HTERT RPE-1 (cell line): ENCODE data around the gene TXNL4A.
"Not testable (repeated sequence)": the region's sequence is repeated elsewhere in the genome, so short reads cannot be mapped to it uniquely, and the experiment has no call there.

Experiments
- in situ Hi-C: fragments of 300-500 bp; cut with MboI; formaldehyde crosslinking; loops from 4 replicates; pipeline ENCODE4 v1.14.3; 2020; ENCODE audit warnings: low sequenced_read_pairs

Gene TXNL4A, protein sequence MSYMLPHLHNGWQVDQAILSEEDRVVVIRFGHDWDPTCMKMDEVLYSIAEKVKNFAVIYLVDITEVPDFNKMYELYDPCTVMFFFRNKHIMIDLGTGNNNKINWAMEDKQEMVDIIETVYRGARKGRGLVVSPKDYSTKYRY

DNA sequence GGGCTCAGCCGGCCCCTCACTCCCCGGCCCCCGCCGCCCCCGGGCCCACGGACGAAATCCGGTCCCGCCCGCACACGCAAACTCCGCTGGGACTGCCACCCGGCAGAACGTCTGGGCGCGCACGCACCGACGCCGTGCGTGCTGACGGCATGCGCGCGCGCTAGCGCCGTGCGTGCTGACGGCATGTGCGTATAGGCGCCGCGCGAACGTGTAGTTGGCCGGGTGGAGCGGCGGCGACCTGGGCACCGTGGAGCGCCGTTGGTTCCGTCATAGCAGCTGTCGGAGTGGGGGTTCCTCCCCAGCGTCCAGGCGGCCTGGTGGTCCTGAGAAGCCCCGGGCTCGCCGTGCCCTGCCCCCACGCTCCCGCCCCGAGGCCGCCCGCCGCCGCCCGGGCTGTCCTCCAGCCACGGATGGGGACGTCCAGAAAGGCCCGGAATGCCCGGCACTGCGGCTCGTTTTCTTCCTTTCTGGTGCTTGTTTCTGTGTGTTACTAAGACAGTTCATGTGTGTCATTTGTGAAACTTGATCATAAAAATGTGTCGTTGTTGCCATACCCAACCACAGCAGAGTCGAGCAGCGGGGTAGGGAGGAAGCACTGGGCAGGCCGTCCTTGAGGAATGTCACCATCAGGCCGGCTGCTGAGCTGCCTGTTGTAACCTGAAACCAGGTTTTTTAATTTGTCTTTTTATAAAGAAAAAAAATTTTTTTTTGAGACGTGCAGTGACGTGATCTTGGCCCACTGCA lies at the start of gene TXNL4A:
Gene TXNL4A (minus strand): TSS at position 113 of the 744 bp plus-strand sequence. CDS start 171 bp downstream, outside the sequence.
- in situ Hi-C loops, result no loop called here

DNA sequence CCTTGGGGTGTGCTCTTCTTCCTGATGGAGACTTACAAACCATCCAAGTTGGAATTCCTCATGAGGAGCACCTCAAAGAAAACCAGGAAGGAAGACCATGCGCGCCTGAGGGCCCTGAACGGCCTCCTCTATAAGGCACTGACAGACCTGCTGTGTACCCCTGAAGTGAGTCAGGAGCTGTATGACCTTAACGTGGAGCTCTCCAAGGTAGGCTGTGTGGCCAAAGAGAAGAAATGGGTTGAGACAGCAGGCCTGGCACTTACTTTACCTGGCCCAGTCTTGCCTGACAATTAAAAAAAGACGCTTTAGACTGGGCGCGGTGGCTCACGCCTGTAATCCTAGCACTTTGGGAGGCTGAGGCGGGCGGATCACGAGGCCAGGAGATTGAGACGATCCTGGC lies 48.9 kb upstream of the TXNL4A start:
- in situ Hi-C loops, result no loop called here

DNA sequence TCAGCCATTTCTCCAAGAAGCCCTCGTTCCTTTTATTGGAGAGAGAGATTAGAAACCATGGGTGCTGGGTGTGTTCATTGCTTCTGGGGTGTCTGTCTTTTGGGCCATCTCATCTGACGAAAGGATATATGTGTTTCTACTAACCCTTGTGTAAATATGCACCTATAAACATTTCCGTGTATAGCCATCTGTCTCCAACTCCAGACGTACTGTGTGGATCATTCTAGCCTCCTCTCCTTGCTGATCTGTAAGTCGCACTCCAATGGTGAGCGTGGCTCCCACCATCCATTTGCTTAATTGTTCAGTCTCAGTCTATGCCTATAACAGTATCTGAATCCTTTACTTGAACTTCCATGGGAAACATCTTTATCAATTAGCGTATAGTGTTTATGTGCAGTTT lies 47.6 kb upstream of the TXNL4A start:
- in situ Hi-C loops, result no loop called here

DNA sequence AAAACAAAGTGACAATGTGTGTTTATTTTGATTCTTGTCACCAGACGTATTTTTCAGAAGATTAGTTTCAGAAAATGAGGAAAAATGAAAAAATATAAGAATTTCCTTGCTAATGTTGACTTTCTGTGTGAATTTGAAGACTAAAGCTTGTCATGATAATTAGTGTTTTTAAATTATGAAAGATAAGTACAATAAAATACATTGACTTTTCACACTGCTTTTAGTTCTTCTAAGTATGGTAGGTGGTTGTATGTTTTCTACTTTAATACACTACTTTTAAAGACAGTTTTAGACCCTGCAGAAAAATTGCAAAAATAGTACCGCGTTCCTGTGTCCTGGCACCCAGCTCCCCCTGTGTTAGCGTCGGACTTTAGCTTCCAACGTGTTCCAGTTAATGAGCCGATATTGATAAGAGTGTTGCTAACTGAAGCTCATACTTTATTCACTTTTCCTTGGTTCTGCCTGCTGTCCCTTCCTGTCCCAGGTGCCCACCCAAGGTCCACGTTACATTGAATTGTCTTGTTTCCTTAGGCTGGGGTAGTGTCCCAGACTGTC lies 46.6 kb upstream of the TXNL4A start:
- in situ Hi-C loops, result no loop called here

DNA sequence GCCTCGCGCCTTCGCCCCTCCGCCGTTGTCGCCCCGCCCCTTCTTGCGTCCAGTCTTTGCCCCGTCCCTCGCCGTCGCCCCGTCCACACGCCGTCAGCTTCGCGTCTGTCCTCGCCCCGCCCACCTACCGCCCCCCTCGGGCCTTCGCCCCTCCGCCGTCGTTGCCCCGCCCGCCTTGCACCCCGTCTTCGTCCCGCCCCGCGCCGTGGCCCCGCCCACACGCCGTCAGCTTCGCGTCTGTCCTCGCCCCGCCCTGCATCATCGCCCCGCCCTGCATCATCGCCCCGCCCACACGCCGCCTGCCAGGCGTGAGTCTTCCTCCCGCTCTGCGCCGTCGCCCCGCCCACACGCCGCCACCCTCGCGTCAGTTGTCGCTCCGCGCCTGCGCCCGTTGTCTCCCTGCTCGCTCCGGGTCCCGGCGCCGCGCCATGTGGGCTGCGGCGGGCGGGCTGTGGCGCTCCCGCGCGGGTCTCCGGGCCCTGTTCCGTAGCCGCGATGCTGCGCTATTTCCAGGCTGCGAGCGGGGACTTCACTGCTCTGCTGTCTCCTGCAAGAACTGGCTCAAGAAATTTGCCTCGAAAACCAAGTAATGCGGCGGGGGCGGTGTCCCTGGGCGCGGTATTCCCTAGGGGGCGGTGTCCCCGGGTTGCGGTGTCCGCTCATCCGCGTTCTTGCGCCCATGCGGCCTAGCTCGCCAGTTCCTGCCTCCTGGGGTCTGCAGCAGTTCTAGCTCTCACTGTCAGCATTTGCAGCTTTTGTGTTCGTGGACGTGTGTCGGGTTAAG lies 45.9 kb upstream of the TXNL4A start, which contains the start of gene RBFA:
Gene RBFA (plus strand): TSS at position 367 of the 784 bp plus-strand sequence. CDS start 62 bp downstream, at position 429.
- in situ Hi-C loops, result no loop called here

DNA sequence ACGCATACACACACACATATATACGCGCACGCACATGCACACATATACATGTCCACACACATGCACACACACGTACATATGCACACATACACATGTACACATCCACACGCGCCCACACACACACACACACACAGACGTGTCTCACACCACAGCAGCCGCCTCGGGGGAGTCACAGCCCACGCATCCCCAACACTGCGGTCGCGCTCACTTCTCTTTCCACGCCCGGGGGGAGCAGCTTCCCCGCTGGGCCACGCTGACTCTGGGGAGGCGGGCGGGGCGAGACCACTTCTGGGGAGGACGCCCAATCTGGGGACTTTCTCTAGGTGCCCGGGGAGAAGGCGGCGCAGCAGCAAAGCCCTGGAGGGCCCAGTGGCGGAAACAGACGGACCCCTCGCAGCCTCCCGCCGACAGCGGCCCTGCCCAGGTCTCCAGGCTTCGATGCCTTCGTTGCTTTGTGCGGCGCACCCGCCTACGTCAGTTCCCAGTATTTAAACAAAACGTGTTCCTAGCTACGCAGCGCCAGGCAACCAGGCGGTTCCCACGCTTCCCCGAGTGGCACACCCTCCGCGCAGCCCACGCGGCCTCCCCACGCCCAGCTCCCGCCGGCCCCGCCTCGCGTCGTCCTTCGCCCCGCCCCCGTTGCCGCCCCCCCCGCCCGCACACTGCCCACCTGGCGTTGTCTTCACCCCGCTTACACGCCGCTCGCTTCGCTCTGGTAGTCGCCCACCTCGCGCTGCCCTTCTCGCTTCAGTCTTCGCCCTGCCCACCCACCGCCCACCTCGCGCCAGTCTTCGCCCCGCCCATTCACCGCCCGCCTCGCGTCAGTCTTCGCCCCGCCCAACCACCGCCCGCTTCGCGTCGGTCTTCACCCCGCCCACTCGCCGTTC lies 45.1 kb upstream of the TXNL4A start:
- in situ Hi-C loops, result no loop called here

DNA sequence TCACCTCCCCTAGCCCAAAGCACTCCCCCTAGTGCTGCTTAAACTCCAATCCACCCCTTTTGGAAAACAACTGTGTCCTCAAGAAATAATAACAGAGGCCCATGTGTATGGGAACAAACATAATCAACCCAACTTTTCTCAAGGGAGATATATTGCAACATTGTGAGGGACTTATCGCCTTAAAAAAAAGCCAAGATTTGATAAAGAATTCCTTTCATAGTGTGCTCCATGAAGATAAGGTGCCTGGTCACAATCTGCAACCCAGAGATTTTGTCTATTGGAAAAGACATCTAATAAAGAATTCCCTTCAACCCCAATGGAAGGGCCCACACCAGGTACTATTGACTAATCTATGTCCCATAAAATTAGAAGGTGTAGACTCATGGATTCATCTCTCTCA lies 41.3 kb upstream of the TXNL4A start:
- in situ Hi-C loops, result no loop called here

DNA sequence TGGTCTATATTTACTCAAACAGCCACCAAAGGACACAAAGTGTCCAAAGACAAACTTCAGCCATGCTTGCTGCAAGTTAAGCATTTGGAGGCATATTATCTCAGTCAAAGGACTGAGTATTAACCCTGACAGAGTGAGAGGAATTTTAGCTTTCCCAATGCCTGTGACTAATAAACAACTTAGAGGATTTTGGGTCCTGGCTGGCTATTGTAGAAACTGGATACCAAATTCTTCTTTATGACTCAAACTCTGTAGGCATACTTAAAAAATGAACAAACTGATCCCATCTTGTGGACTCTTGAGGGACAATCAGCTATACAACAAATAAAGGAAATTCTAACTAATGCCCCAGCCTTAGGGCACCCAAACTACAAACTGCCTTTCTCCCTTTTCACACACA lies 39.4 kb upstream of the TXNL4A start:
- in situ Hi-C loops, result not testable (repeated sequence)

DNA sequence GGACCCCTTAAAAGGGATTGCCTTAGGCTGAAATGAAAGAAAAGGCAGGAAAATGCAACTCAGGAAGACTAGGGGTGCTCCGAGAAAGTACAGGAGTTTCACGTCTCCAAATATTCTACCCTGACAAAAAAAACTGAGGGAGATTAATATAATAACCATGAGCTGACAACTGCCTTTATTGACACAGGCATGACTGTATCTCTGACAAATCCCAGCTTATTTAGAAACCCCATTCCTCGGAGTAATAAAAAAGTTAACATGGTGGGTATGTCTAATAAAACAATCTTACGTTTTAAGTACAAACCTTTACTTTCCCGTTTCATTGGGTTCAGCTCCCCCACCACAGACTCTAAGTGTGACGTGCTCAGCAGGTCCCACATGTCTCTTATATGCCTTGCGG lies 38.0 kb upstream of the TXNL4A start:
- in situ Hi-C loops, result no loop called here

DNA sequence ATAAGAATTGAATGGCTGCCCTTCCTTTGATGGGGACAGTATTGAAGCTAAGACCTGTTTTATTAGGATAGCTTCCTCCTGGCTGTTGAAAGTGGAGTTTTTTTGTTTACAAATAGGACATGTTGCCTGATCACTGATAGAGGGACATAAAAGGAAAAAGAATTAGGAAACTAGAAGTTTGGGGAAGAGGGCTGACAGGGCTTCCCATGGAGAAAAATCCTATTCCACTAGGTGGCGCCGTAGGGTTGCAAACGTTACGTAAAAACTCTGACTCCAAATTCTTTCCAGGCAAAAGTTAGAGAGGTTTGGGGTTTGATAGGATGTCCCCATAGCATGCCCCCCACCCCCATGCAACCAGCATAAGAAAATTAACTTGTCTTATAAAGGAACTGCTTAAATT lies 34.8 kb upstream of the TXNL4A start:
- in situ Hi-C loops, result no loop called here

DNA sequence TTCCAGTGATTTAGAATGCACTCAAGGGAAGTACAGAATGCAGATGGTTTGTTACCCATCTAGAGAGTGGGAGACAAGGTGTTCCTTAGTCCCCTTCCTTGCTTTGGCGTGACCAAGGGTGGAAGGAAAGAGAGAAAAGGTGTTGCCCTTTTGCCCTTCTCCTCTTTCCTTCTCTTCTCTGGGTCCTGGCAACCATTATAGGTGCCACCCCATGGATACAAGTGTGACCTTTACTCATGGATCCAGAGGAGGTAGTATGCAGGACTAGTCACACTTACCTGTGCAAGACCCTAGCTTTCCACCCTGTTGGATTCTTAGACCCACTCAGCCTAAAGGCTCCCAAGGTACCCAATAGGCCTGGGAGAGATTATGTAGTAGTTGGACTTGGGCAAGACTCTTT lies 34.2 kb upstream of the TXNL4A start:
- in situ Hi-C loops, result no loop called here

DNA sequence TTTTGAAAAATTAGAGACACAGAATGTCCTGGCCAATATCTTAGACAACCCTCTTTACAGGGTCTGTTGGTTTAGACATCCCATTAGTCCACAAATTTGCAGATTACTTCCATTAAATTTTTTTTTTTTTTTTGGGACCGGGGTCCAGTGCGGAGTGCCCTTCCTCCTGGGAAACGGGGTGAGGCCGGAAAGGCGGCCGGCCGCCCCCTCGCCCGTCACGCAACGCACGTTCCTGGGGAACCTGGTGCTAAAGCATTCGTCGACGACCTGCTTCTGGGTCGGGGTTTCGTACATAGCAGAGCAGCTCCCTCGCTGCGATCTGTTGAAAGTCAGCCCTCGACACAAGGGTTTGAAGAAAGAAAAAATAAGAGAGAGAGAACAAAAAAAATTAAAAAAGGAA lies 24.4 kb upstream of the TXNL4A start:
- in situ Hi-C loops, result no loop called here

DNA sequence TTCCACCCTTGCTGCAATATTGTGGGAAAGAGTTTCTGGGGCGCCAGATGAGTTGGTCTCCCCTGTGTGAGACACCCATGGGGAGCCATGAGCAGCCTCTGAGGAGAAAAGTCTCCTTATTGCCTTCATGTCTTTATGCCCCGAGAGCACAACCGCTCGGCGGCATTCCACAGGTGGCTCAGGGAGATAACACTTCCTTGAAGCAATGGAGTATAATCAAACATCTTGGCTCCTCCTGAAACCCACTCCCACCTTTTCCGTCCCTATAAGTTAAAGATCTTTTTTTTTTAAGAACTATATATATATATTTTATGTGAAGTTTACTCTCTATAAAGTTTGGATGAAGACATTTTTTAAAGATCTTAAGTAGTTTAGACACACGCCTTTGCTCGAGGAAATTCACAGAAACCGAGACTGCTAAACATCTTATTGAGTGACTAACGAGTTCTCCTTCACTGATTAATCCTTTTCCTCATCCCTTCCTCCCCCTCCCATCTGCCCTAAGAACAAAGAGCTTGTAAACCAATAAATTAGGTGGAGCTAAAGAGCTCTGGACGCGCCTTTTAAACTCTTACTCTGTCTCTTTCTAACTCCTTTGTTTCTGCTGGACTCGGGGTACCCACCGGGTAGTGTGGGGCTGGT lies 23.3 kb upstream of the TXNL4A start:
- in situ Hi-C loops, result not testable (repeated sequence)

DNA sequence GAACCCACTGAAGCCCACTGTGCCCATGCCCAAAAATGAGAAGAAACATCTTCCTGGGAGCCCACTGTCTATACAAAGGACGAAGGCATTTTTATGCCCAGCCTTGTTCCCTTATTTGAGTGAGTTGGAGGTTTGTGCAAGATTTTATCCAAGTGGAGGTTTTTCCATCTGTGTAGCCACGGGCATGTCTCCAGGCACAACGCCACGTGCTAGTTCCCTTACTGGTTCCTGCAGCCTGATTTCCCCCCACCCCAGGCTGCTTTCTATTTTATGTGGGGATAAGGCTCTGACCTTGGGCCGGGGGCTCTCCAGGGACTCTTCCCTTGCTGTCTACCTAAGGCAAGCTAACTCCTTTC lies 22.2 kb upstream of the TXNL4A start:
- in situ Hi-C loops, result no loop called here

DNA sequence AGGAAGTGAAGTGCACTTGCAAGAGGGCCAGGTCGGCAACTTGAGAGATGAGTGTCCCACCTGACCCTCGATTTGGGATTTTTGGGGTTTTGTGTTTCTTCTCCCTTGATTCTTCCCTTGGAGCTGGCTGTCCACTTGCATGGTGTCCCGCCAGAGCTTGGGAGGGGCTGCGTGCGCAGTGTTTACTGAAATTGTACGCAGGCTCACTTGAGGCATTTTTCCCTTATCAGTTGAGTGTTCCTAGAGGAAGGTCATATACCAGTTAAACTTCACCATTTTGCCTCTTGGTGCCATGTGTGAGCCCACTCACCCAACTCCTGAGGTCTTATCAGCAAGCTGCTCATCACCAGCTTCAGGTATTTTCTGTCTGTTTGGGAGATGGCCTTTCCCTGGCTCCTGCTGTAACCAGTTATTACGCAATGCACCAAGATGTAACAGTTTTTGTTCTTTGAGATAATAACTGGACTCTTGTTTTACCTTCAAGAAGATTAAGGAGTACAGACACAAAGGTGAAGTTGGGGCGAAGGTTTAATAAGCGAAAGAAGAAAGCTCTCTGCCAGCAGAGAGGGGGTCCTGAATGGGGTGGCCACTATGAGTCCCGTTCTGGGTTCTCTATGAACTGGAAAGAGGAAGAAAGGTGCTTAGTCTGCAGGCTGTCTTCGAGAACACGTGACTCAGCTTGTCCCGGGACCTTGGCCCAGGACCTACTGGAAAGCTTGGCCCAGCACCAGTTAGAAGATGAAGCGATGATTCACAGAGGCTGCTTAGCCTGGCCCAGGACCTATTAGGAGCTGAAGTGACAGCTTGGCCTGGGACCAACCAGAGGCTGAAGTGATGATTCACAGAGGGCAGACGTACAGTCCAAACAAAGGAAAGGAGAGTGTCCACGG lies 21.5 kb upstream of the TXNL4A start:
- in situ Hi-C loops, result no loop called here

DNA sequence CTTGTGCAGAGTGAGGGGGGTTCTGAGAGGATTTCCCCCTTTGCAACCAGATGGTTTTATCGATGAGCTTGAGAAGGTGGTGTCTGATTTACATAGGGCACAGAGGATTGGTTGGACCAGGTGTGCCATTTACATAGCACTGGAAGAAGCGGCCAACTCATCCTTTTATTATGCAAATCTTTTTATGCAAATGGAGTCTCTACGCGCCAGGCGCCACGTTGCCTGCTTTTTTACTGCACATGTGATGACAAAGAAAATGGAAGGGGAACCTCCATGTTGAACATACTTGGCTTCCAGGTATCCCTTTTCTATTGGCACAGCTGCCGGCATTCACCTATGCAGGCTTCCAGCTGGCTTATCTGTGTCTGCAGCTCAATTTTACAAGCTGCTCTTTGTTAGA lies 18.4 kb upstream of the TXNL4A start:
- in situ Hi-C loops, result no loop called here

DNA sequence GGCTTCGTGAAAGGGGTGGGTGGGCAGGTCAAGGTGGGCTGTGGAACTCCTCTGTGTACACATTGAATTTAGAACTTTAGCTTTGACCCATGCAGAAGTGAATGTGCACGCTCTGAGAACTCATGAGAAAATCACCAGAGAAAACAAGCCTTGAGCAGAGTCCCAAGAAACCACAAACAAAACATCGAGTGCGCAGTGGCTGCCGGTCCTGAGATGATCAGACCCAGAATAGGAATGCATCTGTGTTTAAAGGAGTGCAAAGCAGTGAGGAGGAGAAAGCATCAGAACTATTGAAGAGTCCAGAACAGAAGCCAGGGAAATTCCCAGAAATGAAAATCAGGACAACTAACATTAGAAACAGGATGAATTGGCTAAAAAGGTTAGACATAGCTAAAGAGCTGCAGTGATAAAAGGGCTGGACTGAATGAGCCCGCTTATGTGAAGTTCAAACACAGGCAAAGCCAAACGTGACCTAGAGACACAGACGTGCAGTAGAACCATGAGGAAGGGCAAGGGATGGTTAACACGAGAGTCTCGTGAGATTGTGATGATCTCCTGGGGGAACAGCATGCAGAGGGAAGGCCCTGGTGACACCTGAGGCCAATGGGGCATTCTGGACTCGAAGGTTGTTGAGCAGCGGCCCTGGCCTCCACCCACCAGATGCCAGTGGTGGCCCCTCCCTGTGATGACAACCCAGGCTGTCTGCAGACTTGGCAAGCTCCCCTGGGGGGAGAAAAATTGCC lies 16.4 kb upstream of the TXNL4A start:
- in situ Hi-C loops, result no loop called here

DNA sequence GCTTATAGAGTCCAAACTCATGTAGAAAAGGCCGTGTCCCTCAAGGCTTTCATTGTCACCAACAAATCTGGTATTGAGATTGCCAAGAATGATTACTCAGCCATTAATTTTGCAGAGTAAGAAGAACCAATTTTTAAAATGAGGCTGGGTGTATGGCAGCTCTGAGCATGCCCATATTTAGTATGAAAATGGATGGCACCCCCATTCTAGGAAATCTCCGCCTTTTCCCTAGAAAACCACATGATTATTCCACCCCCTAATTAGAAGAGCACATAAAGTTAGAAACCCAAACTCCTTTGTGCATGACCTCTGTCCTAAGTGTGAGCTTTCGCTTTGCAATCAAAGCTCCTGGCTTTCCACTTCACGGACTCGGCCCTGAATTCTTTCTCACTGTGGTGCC lies 14.1 kb upstream of the TXNL4A start:
- in situ Hi-C loops, result no loop called here

DNA sequence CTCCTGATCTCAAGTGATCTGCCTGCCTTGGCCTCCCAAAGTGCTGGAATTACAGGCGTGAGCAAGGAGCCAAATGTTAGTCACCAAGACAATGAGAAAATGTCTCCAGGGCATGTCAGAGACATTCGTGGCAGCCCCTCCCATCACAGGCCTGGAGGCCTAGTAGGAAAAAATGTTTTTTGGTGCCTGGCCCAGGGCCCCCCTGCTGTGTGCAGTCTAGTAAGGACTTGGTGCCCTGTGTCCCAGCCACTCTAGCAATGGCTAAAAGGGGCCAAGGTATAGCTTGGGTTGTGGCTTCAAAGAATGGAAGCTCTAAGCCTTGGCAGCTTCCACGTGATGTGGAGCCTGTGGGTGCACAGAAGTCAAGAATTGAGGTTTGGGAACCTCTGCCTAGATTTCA lies 12.5 kb upstream of the TXNL4A start:
- in situ Hi-C loops, result no loop called here
